WTC11 (cell line): Measurements from ENCODE around the gene MLST8. TPM values are rescaled to one million over a fixed set of nuclear protein-coding genes. Genes with fewer than 3 reads are reported as not detected.

Experiments
- ATAC-seq: fragments of 200-7000 bp; cut with Tn5 transposase; 2 replicates; pipeline ENCODE4 v1.10.0; 2021; ENCODE audit warnings: mild to moderate bottlenecking, moderate library complexity
- CTCF ChIA-PET: fragments of 300-600 bp; sonication (Branson Sonifier 250); formaldehyde crosslinking; loops from one replicate; lab custom pipeline; 2021; ENCODE audit warnings: antibody characterized with exemption; lab: Charles Lee
- POLR2A ChIA-PET: fragments of 350-600 bp; sonication (Branson Sonifier 250); formaldehyde crosslinking; loops from one replicate; lab custom pipeline; 2021; ENCODE audit warnings: antibody characterized with exemption; lab: Charles Lee
- DNase-seq: peaks from one replicate; pipeline ENCODE4 v3.0.0; 2021; ENCODE audit warnings: low spot score
- H3K27ac Mint-ChIP-seq: 2 replicates; pipeline ENCODE4 v1.8.0; 2021; ENCODE audit warnings: mixed read lengths
- H3K27me3 Mint-ChIP-seq: 2 replicates; pipeline ENCODE4 v1.8.0; 2021; ENCODE audit warnings: low read depth, mild to moderate bottlenecking, moderate library complexity, mixed read lengths
- H3K36me3 Mint-ChIP-seq: 2 replicates; pipeline ENCODE4 v1.8.0; 2021; ENCODE audit warnings: mixed read lengths
- H3K4me1 Mint-ChIP-seq: 2 replicates; pipeline ENCODE4 v1.8.0; 2022; ENCODE audit warnings: mixed read lengths
- H3K4me3 Mint-ChIP-seq: 2 replicates; pipeline ENCODE4 v1.8.0; 2021; ENCODE audit warnings: mild to moderate bottlenecking, moderate library complexity, mixed read lengths
- H3K9me3 Mint-ChIP-seq: 2 replicates; pipeline ENCODE4 v1.8.0; 2021; ENCODE audit warnings: mixed read lengths
- ATF2 ChIP-seq: sonication (generic); formaldehyde crosslinking; IDR thresholded peaks from 2 replicates; pipeline ENCODE4 v1.8.1; 2022; ENCODE audit warnings: low read depth, missing genetic modification reagents, borderline replicate concordance
- ETV6 ChIP-seq: sonication (generic); formaldehyde crosslinking; IDR thresholded peaks from 2 replicates; pipeline ENCODE4 v1.8.1; 2022; ENCODE audit warnings: mild to moderate bottlenecking, missing genetic modification reagents
- HMGA2 ChIP-seq: fragments of 250-450 bp; sonication (Bioruptor Pico); IDR thresholded peaks from 2 replicates; pipeline ENCODE4 v1.4.0; 2021; ENCODE audit warnings: mild to moderate bottlenecking, moderate library complexity
- MAX ChIP-seq: sonication (generic); formaldehyde crosslinking; IDR thresholded peaks from 2 replicates; pipeline ENCODE4 v1.8.0; 2022; ENCODE audit warnings: mild to moderate bottlenecking, missing genetic modification reagents
- MXD4 ChIP-seq: fragments of 250-450 bp; sonication (Bioruptor Pico); IDR thresholded peaks from 2 replicates; pipeline ENCODE4 v1.8.0; 2021; ENCODE audit warnings: mild to moderate bottlenecking, moderate library complexity, borderline replicate concordance
- NFE2L1 ChIP-seq: sonication (generic); formaldehyde crosslinking; IDR thresholded peaks from 2 replicates; pipeline ENCODE4 v1.8.1; 2023; ENCODE audit warnings: missing genetic modification reagents
- NFYB ChIP-seq: sonication (generic); formaldehyde crosslinking; conservative IDR thresholded peaks from 2 replicates; pipeline ENCODE4 v1.8.0; 2022; ENCODE audit warnings: low read depth, missing genetic modification reagents
- NR2C2 ChIP-seq: sonication (generic); formaldehyde crosslinking; IDR thresholded peaks from 2 replicates; pipeline ENCODE4 v1.8.0; 2022; ENCODE audit warnings: mild to moderate bottlenecking, missing genetic modification reagents
- PRDM15 ChIP-seq: sonication (generic); formaldehyde crosslinking; IDR thresholded peaks from 2 replicates; pipeline ENCODE4 v1.8.0; 2022; ENCODE audit warnings: missing genetic modification reagents
- TCF7 ChIP-seq: sonication (generic); formaldehyde crosslinking; IDR thresholded peaks from 2 replicates; pipeline ENCODE4 v1.8.0; 2022; ENCODE audit warnings: mild to moderate bottlenecking, low read depth, missing genetic modification reagents, moderate library complexity
- TP53 ChIP-seq: sonication (generic); formaldehyde crosslinking; IDR thresholded peaks from 2 replicates; pipeline ENCODE4 v1.8.1; 2023; ENCODE audit warnings: mild to moderate bottlenecking, missing genetic modification reagents
- ZMAT4 ChIP-seq: fragments of 250-450 bp; sonication (Bioruptor Pico); IDR thresholded peaks from 2 replicates; pipeline ENCODE4 v1.9.0; 2021; ENCODE audit warnings: mild to moderate bottlenecking
- ZNF232 ChIP-seq: sonication (generic); formaldehyde crosslinking; IDR thresholded peaks from 2 replicates; pipeline ENCODE4 v1.8.0; 2022; ENCODE audit warnings: mild to moderate bottlenecking, missing genetic modification reagents
- total RNA-seq: library from RNA; stranded (reverse); gene quantifications from 3 replicates; pipeline ENCODE4 v1.2.3, GENCODE V29; 2021
- TF ChIP-seq, protein P1 (sequence below): fragments of 250-450 bp; sonication (Bioruptor Pico); IDR thresholded peaks from 2 replicates; pipeline ENCODE4 v1.9.0; 2021; ENCODE audit warnings: mild to moderate bottlenecking
- TF ChIP-seq, protein P2 (sequence below): sonication (generic); formaldehyde crosslinking; IDR thresholded peaks from 2 replicates; pipeline ENCODE4 v1.8.0; 2023; ENCODE audit warnings: missing genetic modification reagents, mild to moderate bottlenecking, borderline replicate concordance
- TF ChIP-seq, protein P3 (sequence below): sonication (generic); formaldehyde crosslinking; IDR thresholded peaks from 2 replicates; pipeline ENCODE4 v1.8.1; 2022; ENCODE audit warnings: low read depth, mild to moderate bottlenecking, moderate library complexity, missing genetic modification reagents, borderline replicate concordance
- TF ChIP-seq, protein P4 (sequence below): fragments of 200-600 bp; IDR thresholded peaks from 2 replicates; pipeline ENCODE4 v1.8.0; 2022; ENCODE audit warnings: antibody characterized with exemption

Gene MLST8
- total RNA-seq, 1 experiment from 2014 or later: 71.6 TPM

- peaks cover 14% of the 10 kb centered on the region for H3K36me3 Mint-ChIP-seq
- H3K27ac Mint-ChIP-seq: 0 out of 2 replicates have a peak overlapping the region, but pooled peaks have one; percentile 0
- peaks cover 32% of the 10 kb centered on the region for H3K27me3 Mint-ChIP-seq
- ATAC-seq: peak; percentile 4; the same call in 1 of the 2 replicates
- H3K4me1 Mint-ChIP-seq: peaks cover 11% of the 10 kb centered on the region
- CTCF ChIA-PET: interaction anchor here (1.0 to 2.7 kb wide), 2 partner anchors 9 to 224 kb away, joined by 4 to 13 read pairs; partner anchors contain the start of gene CASKIN1
- no peak for DNase-seq
- POLR2A ChIA-PET: interaction anchor here (0.6 to 1.5 kb wide), 3 partner anchors 10 to 49 kb away, joined by 3 to 4 read pairs (median 3); partner anchors contain the start of genes ECI1, PGP and TRAF7
- no peak for TF ChIP-seq ETV6
- TF ChIP-seq, protein P1, sequence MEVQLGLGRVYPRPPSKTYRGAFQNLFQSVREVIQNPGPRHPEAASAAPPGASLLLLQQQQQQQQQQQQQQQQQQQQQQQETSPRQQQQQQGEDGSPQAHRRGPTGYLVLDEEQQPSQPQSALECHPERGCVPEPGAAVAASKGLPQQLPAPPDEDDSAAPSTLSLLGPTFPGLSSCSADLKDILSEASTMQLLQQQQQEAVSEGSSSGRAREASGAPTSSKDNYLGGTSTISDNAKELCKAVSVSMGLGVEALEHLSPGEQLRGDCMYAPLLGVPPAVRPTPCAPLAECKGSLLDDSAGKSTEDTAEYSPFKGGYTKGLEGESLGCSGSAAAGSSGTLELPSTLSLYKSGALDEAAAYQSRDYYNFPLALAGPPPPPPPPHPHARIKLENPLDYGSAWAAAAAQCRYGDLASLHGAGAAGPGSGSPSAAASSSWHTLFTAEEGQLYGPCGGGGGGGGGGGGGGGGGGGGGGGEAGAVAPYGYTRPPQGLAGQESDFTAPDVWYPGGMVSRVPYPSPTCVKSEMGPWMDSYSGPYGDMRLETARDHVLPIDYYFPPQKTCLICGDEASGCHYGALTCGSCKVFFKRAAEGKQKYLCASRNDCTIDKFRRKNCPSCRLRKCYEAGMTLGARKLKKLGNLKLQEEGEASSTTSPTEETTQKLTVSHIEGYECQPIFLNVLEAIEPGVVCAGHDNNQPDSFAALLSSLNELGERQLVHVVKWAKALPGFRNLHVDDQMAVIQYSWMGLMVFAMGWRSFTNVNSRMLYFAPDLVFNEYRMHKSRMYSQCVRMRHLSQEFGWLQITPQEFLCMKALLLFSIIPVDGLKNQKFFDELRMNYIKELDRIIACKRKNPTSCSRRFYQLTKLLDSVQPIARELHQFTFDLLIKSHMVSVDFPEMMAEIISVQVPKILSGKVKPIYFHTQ: no peak
- TF ChIP-seq ATF2 (CRISPR knock-in tag): no peak
- TF ChIP-seq, protein P2, sequence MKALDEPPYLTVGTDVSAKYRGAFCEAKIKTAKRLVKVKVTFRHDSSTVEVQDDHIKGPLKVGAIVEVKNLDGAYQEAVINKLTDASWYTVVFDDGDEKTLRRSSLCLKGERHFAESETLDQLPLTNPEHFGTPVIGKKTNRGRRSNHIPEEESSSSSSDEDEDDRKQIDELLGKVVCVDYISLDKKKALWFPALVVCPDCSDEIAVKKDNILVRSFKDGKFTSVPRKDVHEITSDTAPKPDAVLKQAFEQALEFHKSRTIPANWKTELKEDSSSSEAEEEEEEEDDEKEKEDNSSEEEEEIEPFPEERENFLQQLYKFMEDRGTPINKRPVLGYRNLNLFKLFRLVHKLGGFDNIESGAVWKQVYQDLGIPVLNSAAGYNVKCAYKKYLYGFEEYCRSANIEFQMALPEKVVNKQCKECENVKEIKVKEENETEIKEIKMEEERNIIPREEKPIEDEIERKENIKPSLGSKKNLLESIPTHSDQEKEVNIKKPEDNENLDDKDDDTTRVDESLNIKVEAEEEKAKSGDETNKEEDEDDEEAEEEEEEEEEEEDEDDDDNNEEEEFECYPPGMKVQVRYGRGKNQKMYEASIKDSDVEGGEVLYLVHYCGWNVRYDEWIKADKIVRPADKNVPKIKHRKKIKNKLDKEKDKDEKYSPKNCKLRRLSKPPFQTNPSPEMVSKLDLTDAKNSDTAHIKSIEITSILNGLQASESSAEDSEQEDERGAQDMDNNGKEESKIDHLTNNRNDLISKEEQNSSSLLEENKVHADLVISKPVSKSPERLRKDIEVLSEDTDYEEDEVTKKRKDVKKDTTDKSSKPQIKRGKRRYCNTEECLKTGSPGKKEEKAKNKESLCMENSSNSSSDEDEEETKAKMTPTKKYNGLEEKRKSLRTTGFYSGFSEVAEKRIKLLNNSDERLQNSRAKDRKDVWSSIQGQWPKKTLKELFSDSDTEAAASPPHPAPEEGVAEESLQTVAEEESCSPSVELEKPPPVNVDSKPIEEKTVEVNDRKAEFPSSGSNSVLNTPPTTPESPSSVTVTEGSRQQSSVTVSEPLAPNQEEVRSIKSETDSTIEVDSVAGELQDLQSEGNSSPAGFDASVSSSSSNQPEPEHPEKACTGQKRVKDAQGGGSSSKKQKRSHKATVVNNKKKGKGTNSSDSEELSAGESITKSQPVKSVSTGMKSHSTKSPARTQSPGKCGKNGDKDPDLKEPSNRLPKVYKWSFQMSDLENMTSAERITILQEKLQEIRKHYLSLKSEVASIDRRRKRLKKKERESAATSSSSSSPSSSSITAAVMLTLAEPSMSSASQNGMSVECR (CRISPR knock-in tag): no peak
- 0 out of 2 replicates have a peak, but pooled peaks have one; percentile 14 for TF ChIP-seq TP53 (CRISPR knock-in tag)
- no peak for TF ChIP-seq MXD4 (CRISPR knock-in tag)
- TF ChIP-seq MAX (CRISPR knock-in tag): no peak
- TF ChIP-seq NFE2L1 (CRISPR knock-in tag): no peak
- H3K9me3 Mint-ChIP-seq: no peaks in the 10 kb centered on the region
- H3K4me3 Mint-ChIP-seq: peak overlapping the region; percentile 60
Observed at GRCh38 chr16:2204416-2205103, 694 bp upstream of the MLST8 start.

DNA sequence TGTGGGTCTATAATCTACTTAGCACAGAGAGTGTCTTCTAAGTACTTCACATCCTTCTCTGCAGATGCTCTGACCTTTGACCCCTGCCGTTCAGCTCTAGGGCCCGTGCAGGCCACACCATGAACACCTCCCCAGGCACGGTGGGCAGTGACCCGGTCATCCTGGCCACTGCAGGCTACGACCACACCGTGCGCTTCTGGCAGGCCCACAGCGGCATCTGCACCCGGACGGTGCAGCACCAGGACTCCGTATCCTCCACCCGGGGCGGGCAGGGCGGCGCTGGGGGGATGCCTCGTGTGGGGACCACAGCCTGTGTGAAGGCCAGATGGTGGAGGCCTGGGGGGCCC, 686 bp downstream of the MLST8 start:
- peaks cover 18% of the 10 kb centered on the region for H3K27me3 Mint-ChIP-seq
- no peak overlapping the region for H3K27ac Mint-ChIP-seq
- ChIA-PET POLR2A (interaction anchor here (0.7 to 1.3 kb wide), 2 partner anchors 34 to 51 kb away, joined by 3 read pairs; partner anchors contain the start of gene TRAF7), CTCF (interaction anchor here (1.3 to 2.7 kb wide), 3 partner anchors 11 to 51 kb away, joined by 4 to 13 read pairs (median 4); partner anchors contain the start of genes CASKIN1 and TRAF7)
- DNase-seq (no peak), ATAC-seq (no peak)
- H3K4me1 Mint-ChIP-seq: peaks cover 17% of the 10 kb centered on the region
- peaks cover 14% of the 10 kb centered on the region for H3K36me3 Mint-ChIP-seq
- peak overlapping the region; percentile 80 for H3K4me3 Mint-ChIP-seq
- no peaks in the 10 kb centered on the region for H3K9me3 Mint-ChIP-seq
- TF ChIP-seq TCF7 (CRISPR knock-in tag) (no peak), NFYB (CRISPR knock-in tag) (no peak), PRDM15 (CRISPR knock-in tag) (no peak), ZMAT4 (CRISPR knock-in tag) (no peak), HMGA2 (CRISPR knock-in tag) (no peak), ZNF232 (CRISPR knock-in tag) (no peak), NR2C2 (CRISPR knock-in tag) (no peak)
- TF ChIP-seq, protein P3, sequence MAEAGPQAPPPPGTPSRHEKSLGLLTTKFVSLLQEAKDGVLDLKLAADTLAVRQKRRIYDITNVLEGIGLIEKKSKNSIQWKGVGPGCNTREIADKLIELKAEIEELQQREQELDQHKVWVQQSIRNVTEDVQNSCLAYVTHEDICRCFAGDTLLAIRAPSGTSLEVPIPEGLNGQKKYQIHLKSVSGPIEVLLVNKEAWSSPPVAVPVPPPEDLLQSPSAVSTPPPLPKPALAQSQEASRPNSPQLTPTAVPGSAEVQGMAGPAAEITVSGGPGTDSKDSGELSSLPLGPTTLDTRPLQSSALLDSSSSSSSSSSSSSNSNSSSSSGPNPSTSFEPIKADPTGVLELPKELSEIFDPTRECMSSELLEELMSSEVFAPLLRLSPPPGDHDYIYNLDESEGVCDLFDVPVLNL (CRISPR knock-in tag): no peak
- TF ChIP-seq, protein P4, sequence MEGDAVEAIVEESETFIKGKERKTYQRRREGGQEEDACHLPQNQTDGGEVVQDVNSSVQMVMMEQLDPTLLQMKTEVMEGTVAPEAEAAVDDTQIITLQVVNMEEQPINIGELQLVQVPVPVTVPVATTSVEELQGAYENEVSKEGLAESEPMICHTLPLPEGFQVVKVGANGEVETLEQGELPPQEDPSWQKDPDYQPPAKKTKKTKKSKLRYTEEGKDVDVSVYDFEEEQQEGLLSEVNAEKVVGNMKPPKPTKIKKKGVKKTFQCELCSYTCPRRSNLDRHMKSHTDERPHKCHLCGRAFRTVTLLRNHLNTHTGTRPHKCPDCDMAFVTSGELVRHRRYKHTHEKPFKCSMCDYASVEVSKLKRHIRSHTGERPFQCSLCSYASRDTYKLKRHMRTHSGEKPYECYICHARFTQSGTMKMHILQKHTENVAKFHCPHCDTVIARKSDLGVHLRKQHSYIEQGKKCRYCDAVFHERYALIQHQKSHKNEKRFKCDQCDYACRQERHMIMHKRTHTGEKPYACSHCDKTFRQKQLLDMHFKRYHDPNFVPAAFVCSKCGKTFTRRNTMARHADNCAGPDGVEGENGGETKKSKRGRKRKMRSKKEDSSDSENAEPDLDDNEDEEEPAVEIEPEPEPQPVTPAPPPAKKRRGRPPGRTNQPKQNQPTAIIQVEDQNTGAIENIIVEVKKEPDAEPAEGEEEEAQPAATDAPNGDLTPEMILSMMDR: no peak
